K562 (cell line): ENCODE measurements around the gene NDRG4. TPM values are rescaled to one million over a fixed set of nuclear protein-coding genes. Genes with fewer than 3 reads are reported as not detected.

Experiments
- ATAC-seq: fragments of 200-7000 bp; cut with Tn5 transposase; 3 replicates; pipeline ENCODE4 v1.9.1; 2020; ENCODE audit warnings: moderate library complexity
- BruUV-seq: library from RNA; stranded (reverse); fragments of 400-500 nt; replicated peaks from 2 replicates; lab custom pipeline; 2021; lab: Mats Ljungman, UMichigan
- CTCF ChIA-PET: fragments of 300-600 bp; formaldehyde crosslinking; extraction: SDS; loops from one replicate; lab custom pipeline; 2021; ENCODE audit warnings: low intra/inter-chr PET ratio; lab: Yijun Ruan, JAX
- POLR2A ChIA-PET: fragments of 300-600, 350-650 bp; sonication (Branson Sonifier 250); formaldehyde crosslinking; extraction: SDS; loops from one replicate; lab custom pipeline; 2021; ENCODE audit warnings: antibody characterized with exemption, inconsistent platforms; lab: Yijun Ruan, JAX
- DNase-seq, 4 experiments: peaks; one replicate each; pipeline versions ENCODE4 v3.0.0 to v3.0.0-alpha.2; 2011 to 2018; ENCODE audit warnings: low spot score in 3 of 4, mixed read lengths in 3 of 4; ENCODE audit errors: extremely low read depth in 1 of 4
- FAIRE-seq: peaks from 2 replicates; lab custom pipeline; 2011; peaks lifted over from hg19 to GRCh38; lab: Jason Lieb, UNC
- H2AFZ ChIP-seq: 2 replicates; pipeline ENCODE4 v1.6.0; 2011; ENCODE audit warnings: low read depth, low read length, control low read depth, inconsistent platforms
- H3K27ac ChIP-seq: fragments of 200-600 bp; 3 replicates; pipeline ENCODE4 v1.8.0; 2011; ENCODE audit warnings: low read depth, mild to moderate bottlenecking, control low read depth, inconsistent platforms, low read length, moderate library complexity, mixed read lengths; ENCODE audit errors: extremely low read depth
- H3K27me3 ChIP-seq, 2 experiments: fragments of 300-600 bp in 1 of 2; 2 replicates in 1 of 2; 3 replicates in 1 of 2; pipeline versions ENCODE4 v1.6.0 to v1.8.0; 2011; ENCODE audit warnings: inconsistent platforms in 2 of 2, low read length in 2 of 2, mild to moderate bottlenecking in 1 of 2, mixed read lengths in 1 of 2, moderate library complexity in 1 of 2; ENCODE audit not compliant: control insufficient read depth in 2 of 2, insufficient read depth in 2 of 2
- H3K36me3 ChIP-seq: fragments of 300-600 bp; 3 replicates; pipeline ENCODE4 v1.8.0; 2011; ENCODE audit warnings: mild to moderate bottlenecking, low read length, inconsistent platforms; ENCODE audit not compliant: control insufficient read depth, insufficient read depth
- H3K4me1 ChIP-seq, 2 experiments: fragments of 200-600 bp in 1 of 2; replicated peaks in 1 of 2; 2 replicates in 1 of 2; 3 replicates in 1 of 2; pipeline versions ENCODE4 v1.5.1 to v1.8.0; 2011; ENCODE audit warnings: inconsistent platforms in 2 of 2, low read length in 2 of 2, mild to moderate bottlenecking in 1 of 2, mixed read lengths in 1 of 2, moderate library complexity in 1 of 2; ENCODE audit not compliant: control insufficient read depth in 2 of 2, insufficient read depth in 2 of 2
- H3K4me2 ChIP-seq: 2 replicates; pipeline ENCODE4 v1.6.1; 2011; ENCODE audit warnings: low read length, control low read depth, inconsistent platforms, mixed read lengths; ENCODE audit not compliant: insufficient read depth
- H3K4me3 ChIP-seq: fragments of 200-600 bp; sonication (generic), shearing (Covaris generic); 2 replicates; pipeline ENCODE4 v1.5.1; 2016; ENCODE audit warnings: control low read depth, inconsistent platforms
- H3K79me2 ChIP-seq: fragments of 200-600 bp; 3 replicates; pipeline ENCODE4 v1.8.0; 2011; ENCODE audit warnings: low read length, inconsistent platforms; ENCODE audit not compliant: control insufficient read depth, insufficient read depth
- H3K9ac ChIP-seq, 2 experiments: 2 replicates each; pipeline versions ENCODE4 v1.6.0 to v1.6.1; 2011; ENCODE audit warnings: low read depth in 2 of 2, low read length in 2 of 2, control low read depth in 1 of 2, inconsistent platforms in 1 of 2, mild to moderate bottlenecking in 1 of 2, mixed read lengths in 1 of 2; ENCODE audit not compliant: insufficient read depth in 1 of 2
- H3K9me1 ChIP-seq: one replicate; pipeline ENCODE4 v1.6.0; 2011; ENCODE audit warnings: inconsistent platforms, mild to moderate bottlenecking, low read length, moderate library complexity; ENCODE audit not compliant: control insufficient read depth, insufficient read depth
- H3K9me3 ChIP-seq: replicated peaks from 2 replicates; pipeline ENCODE4 v1.5.1; 2011; ENCODE audit warnings: low read depth, low read length, inconsistent platforms; ENCODE audit not compliant: control insufficient read depth, insufficient read depth
- H4K20me1 ChIP-seq: replicated peaks from 2 replicates; pipeline ENCODE4 v1.6.1; 2011; ENCODE audit warnings: low read length, inconsistent platforms, mixed read lengths; ENCODE audit not compliant: control insufficient read depth, insufficient read depth
- NRF1 ChIP-seq, 2 experiments: fragments of 450-650 bp; IDR thresholded peaks in 1 of 2; conservative IDR thresholded peaks in 1 of 2; 2 replicates each; pipeline ENCODE4 v1.6.1; 2014; ENCODE audit warnings: mild to moderate bottlenecking in 2 of 2
- PCBP1 ChIP-seq: fragments of 200-400 bp; formaldehyde crosslinking; IDR thresholded peaks from 2 replicates; pipeline ENCODE4 v1.6.1; 2018; ENCODE audit warnings: mild to moderate bottlenecking, low read depth, low read length; ENCODE audit not compliant: poor library complexity, severe bottlenecking
- POLR2G ChIP-seq: fragments of 200-400 bp; formaldehyde crosslinking; IDR thresholded peaks from 2 replicates; pipeline ENCODE4 v1.6.1; 2017; ENCODE audit warnings: low read depth, mild to moderate bottlenecking, antibody characterized with exemption, low read length, moderate library complexity
- ZNF75A ChIP-seq: fragments of 450-650 bp; formaldehyde crosslinking; IDR thresholded peaks from 2 replicates; pipeline ENCODE4 v1.4.0; 2020; ENCODE audit warnings: mild to moderate bottlenecking
- WGBS: fragments of 100-300 bp; shearing (Covaris generic); methylation state at CpG from one replicate; pipeline ENCODE4 v1.1.6; 2016; ENCODE audit warnings: low coverage, mixed read lengths; ENCODE audit not compliant: insufficient coverage; ENCODE audit errors: missing lambda C conversion rate; 5-methylcytosine and 5-hydroxymethylcytosine counted together
- in situ Hi-C: fragments of 300-500 bp; cut with MboI; formaldehyde crosslinking; loops from 4 replicates; pipeline ENCODE4 v1.15.0; 2018; ENCODE audit warnings: inconsistent platforms, mixed read lengths
- intact Hi-C: fragments of 100-400 bp; cut with micrococcal nuclease; formaldehyde crosslinking; loops from 2 replicates; pipeline ENCODE4 v1.14.2; 2022
- polyA plus RNA-seq, 8 experiments: library from polyadenylated mRNA; depleted of rRNA in 4 of 8; stranded (reverse) in 5 of 8; unstranded in 3 of 8; fragments of >200 nt; fragmentation: Nextera tagmentation in 2 of 8; fragmentation: Illumina TruSeq in 1 of 8; extraction: Ambion mirVana in 2 of 8; extraction: Trizol in 1 of 8; gene quantifications; 2 replicates each; pipeline versions ENCODE4 v1.2.1 to v1.2.3, GENCODE V29; 2011 to 2014; ENCODE audit warnings: inconsistent platforms in 1 of 8, missing spikeins in 1 of 8
- total RNA-seq, 7 experiments: library from RNA; depleted of rRNA in 6 of 7; stranded (reverse); fragments of >200 nt in 6 of 7; fragmentation: Illumina TruSeq in 2 of 7; extraction: Trizol in 2 of 7; gene quantifications; 2 replicates each; pipeline versions ENCODE4 v1.2.1 to v1.2.3, GENCODE V29; 2011 to 2021; ENCODE audit warnings: low replicate concordance in 1 of 7

Gene NDRG4
- total and polyA plus RNA-seq, 9 of the 15 experiments (the other 6 are each of a cell fraction or from before 2014, with no cell fraction given), result 0.06 to 0.95 (median 0.28) TPM

- DNase-seq, result no peak
- TF ChIP-seq ZNF75A, result no peak
- TF ChIP-seq POLR2G, result peak; percentile 56
- TF ChIP-seq PCBP1, result no peak
- no peak for TF ChIP-seq NRF1 (conservative IDR thresholded peaks at IDR 0.05 in 1 of 2, IDR thresholded peaks at IDR 0.05 in 1 of 2)
- BruUV-seq, result no TSS peak
- no peaks in the 10 kb centered on the region for H3K9me3 ChIP-seq
- CTCF ChIA-PET, result interaction anchor here (0.6 to 2.5 kb wide), 3 partner anchors 127 to 150 kb away, joined by 3 to 15 read pairs (median 8); no protein-coding TSS in a partner anchor
- FAIRE-seq, result no peak
- H2AFZ ChIP-seq, result no peak overlapping the region
- in situ Hi-C loops (no loop called here), intact Hi-C loops (no loop called here)
- peaks cover 0 to 47% of the 10 kb centered on the region in 2 experiments; a peak in 3 of 5 replicates for H3K4me1 ChIP-seq
- no peak for ATAC-seq
- POLR2A ChIA-PET, result no interaction called here
- H3K27ac ChIP-seq, result no peak overlapping the region
- H3K9me1 ChIP-seq, result no peaks in the 10 kb centered on the region
- H3K9ac ChIP-seq, result peak overlapping the region in 1 of 2 experiments; percentile 50; a peak in 2 of 4 replicates
- H3K4me2 ChIP-seq, result no peak overlapping the region
- H3K79me2 ChIP-seq, result peaks cover 20% of the 10 kb centered on the region
- H3K36me3 ChIP-seq, result no peaks in the 10 kb centered on the region
- H4K20me1 ChIP-seq, result no peaks in the 10 kb centered on the region; the same call in 1 of the 2 replicates
- no peaks in the 10 kb centered on the region for H3K27me3 ChIP-seq
- H3K4me3 ChIP-seq, result no peak overlapping the region
- WGBS, result 63% methylated on average over 22 of the region's 30 CpGs
These were observed 11.1 kb downstream of the NDRG4 start for GRCh38 chr16:58510776-58511628.
